ENCODE data around the gene ELOVL2. TPM values are rescaled to one million over a fixed set of nuclear protein-coding genes. Genes with fewer than 3 reads are reported as not detected.
"Not testable (repeated sequence)": the region's sequence is repeated elsewhere in the genome, so short reads cannot be mapped to it uniquely, and the experiment has no call there.

ELOVL2 gene
- polyA plus RNA-seq, 3 donors = 8.2 to 9.0 (median 8.5) TPM

DNA sequence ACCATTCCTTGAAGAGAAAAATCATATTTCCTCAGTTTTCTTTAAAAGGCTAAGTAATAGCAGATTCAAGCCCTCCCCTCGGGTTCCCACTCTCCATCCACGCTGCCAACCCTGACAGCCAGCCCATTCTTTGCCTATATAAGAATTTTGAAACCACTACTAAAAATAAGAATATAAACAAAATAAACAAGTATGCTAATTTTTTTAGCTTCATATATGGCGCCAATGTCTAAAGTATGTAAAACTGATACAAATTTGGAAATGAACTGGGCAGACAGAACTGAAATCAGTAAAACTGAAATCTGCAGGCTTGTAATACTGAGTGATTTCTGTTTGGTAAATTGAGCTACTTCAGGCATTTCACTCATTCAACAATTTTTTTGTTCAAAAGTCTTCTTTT is 19.0 kb downstream of the ELOVL2 start:
- DNase-seq (ENCODE audit: low read depth in 3 of 3, low spot score in 2 of 3) = no peak

DNA sequence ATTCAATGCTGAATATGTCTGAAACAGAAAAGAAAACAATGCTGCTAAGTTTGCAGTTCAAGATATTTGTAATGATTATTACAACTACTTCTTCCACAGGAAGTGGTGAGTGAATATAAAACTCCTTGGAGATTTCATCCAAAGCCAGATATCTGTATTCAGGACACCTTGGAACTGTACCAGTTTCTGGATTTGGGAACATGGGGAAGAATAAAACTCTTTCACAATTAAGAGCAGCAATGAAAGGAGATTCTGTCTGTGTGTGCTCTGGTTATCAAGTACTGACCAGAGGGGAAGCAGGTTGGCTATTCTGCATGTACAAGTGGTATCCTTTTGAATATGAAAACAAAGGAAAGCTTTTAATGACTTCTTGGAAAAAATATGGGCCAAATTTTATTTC is 21.1 kb downstream of the ELOVL2 start:
- DNase-seq (ENCODE audit: low read depth in 3 of 3, low spot score in 2 of 3) = no peak

DNA sequence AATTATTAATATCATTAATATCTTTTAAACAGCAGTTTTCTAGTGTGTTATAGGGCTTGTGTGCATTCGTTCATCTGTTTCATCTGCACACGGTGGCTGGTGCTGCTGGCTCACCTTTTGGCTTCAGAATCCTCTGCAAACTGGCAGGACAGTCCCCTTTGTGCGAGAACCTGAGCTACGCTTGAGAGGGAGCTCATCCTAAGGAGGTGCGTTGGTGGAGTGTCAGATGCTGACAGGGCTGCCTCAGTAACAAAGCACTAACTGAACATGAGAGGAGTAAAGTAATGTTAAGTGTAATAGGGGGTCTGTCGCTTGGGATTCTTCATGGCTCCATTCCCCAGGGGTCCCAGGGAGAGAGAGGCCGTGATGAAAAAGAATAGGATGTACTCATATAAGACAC is 22.4 kb downstream of the ELOVL2 start:
- DNase-seq (ENCODE audit: low read depth in 3 of 3, low spot score in 2 of 3) = no peak

DNA sequence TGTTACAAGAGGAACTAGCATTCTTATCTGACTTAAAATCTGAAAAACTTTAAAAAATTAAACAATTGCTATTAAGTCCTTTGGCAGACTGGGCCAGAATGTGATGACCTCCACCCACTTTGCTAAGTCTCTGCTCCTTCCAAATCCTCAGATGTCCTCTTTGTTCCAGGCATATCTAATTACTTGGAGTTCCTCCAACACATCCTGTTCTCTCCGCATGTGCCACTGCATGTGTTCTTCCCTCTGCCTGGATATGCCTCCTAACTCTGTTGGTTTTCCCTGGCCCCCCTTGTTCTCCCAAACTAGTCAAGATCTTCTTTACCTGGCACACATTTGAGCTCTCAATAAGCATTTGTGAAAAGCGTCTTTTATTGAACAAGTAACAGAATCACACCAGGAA is 23.1 kb downstream of the ELOVL2 start:
- no peak for DNase-seq (ENCODE audit: low read depth in 3 of 3, low spot score in 2 of 3)

DNA sequence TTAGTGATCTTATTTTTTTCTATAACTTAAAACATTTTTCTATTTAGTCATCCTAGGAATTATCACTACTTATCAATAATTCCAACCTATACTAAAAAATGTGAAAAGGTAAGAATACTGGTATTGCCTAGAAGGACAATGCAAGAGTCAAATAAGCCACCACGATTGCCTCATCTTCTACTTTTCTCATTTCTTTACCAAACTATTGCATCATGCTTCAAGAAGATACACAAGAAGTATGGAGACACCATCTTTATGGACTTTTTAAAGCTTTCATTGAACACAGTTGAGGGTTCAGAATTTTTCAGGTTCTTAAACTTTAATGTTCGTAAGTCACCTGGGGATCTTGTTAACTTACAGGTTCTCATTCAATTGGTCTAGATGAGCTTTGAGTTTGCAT is 25.9 kb downstream of the ELOVL2 start:
- DNase-seq (ENCODE audit: low read depth in 3 of 3, low spot score in 2 of 3) = no peak

DNA sequence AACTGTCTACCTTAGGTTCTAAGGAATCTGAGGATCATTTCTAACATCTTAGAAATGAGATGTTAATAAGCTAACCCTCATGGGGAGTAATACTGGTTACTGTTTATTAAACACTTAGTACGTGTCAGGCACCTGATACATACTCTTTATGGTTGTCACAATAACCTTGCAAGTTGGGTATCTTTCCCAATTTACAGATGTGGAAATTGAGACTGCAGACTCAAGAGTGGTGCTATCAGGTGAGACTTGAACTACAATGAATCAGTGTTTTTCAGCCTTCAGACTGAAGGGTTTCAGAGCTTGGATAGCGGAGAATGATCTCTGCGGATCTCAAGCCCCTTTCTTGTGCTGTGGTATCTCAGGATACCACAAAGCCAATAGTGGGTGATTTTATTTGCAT is 27.0 kb downstream of the ELOVL2 start:
- DNase-seq (ENCODE audit: low read depth in 3 of 3, low spot score in 2 of 3) = no peak

DNA sequence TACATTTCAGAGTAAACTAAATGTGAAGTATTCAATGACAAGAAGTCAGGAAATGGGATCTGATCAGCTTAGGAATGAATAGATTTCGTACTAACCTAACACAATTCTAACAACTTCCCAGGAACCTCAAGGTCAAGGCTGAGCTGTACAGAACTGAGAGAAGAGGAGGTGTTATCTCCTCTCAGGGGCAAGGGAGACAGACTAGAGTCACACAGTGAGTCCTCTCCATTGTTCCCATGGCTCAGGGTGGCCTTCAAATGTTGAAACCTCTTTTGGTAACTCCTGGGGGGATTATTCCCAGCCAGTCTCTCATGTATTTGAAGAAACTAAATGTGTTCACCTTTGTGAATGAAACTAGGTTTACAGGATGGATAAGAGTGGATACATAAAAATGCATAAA is 27.7 kb downstream of the ELOVL2 start:
- DNase-seq (ENCODE audit: low read depth in 3 of 3, low spot score in 2 of 3) = no peak

DNA sequence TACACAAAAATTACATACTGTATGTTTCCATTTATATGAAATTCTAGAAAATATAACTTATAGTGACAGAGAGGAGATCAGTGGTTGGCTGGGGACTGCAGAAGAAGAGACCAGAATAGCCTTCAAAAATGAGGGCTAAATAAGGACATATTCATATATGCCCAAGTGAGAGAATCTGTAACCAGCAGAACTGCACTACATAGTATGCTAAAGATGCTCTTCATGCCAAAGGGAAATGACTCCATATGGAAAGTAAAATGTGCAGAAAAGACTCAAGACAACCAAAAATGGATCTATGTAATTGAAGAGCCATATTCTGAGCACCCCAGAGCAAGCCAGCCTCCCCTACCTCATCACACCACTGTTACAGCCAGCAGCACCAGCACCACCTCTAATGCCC is 29.0 kb downstream of the ELOVL2 start:
- no peak for DNase-seq (ENCODE audit: low read depth in 3 of 3, low spot score in 2 of 3)

DNA sequence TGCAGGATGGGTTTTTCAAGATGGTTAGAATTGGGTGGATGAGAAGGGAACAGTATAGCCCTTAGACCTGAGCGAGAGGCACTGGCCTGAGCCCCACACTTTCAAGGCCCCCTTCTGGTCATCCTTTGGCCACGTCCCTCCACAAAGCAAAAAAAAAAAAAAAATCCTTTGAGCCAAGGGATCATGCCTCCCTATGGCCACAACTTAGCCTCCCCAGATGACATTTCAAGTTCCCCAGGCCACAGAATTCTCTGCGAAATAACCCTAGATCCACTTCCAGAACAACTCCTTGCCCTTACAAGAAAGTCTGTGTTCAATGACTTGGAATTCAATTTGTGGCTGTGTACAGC is 30.4 kb downstream of the ELOVL2 start:
- DNase-seq (ENCODE audit: low read depth in 3 of 3, low spot score in 2 of 3) = no peak

DNA sequence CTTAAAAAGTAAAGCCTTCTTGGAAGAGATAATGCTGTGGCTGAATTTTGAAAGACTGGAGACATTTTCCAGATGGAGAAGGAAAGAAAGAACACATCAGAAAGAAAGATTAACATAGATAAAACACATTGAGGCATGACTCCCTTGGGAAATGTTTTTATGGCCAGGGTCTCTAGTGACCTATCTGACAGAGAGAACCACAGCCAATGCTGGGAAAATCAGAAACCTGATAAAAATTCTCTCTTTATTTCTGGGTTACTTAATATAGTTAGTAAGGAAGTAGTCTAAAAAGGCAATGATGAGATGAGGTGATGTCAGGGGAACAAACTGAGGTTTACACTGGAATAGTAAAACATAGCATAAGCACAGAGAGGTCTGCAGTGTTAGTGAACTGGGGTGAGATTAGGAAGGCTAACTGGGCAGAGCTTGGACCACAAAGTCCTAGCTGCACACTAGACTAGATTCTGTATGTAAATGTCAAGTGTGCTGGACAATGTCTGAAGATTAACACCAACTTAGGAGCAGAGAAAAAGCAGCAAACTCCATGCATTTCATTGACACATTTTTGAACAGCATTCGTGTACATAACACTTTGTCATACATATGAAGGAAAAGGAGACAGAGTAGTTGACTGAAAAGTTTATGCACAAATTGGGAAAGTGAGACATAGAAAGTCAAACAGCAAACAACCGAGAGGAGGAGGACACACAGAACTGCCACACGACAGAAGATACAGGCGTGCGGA is 31.0 kb downstream of the ELOVL2 start:
- DNase-seq (ENCODE audit: low read depth in 3 of 3, low spot score in 2 of 3) = no peak

DNA sequence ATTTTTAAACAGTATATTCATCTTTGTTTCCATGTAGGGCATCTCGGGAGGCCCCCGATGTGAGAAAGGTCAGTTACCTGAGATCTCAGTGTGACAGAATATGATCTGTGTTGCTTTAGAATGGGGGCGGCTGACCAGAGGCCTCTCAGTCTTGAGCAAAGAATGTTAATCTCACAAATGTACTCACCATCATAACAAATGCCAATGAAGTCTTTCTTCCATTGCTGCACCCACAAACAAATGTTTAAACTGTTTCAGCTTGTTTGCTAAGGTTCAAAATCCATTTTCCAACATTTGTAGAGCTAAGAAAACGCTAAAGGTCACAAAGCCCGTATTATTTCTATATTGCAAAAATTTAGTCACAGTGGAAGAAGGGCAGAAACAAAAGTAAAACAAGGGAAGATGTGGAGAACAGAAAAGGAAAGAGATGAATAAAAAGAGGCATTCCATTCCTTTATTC is 31.8 kb downstream of the ELOVL2 start:
- DNase-seq (ENCODE audit: low read depth in 3 of 3, low spot score in 2 of 3) = no peak

DNA sequence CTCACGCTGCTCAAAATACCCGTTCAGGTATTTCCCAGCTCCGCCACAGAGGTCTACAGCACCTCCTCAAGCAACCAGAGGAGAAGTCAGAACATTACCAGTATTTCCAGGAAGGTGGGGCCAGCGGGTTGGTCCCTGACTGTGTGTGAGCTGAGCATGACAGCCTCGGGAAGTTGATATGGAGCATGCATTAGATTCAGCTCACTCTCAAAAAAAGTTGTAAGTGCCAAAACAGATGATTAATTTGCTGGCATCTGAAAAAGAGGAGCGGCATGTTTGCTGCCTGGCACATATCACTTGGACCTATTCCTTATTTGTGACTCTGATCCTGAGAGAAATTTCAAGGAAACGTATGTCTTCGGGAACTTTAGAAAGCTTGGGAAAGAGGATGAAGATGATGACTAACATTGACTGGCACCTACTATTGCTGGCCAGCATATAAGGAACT is 32.3 kb downstream of the ELOVL2 start:
- peak in 1 of 3 donors; percentile 30 for DNase-seq (ENCODE audit: low read depth in 3 of 3, low spot score in 2 of 3)

DNA sequence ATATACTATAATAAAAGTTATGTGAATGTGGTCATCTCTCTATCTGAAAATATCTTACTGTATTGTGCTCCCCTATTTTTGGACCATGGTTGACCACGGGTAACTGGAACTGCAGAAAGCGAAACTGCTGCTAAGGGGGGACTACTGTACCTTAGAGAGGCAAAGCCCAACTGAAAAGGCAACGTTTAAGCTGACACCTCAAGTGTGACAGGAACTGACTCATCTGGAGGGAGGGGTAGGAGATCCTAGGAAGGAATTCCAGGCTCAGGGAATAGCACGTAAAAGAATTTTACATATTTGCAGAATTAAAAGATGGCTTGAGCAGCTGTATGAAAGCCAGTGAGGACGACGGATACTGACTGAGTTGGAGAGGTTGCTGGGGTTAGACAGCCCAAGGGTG is 34.8 kb downstream of the ELOVL2 start:
- DNase-seq (ENCODE audit: low read depth in 3 of 3, low spot score in 2 of 3) = no peak

DNA sequence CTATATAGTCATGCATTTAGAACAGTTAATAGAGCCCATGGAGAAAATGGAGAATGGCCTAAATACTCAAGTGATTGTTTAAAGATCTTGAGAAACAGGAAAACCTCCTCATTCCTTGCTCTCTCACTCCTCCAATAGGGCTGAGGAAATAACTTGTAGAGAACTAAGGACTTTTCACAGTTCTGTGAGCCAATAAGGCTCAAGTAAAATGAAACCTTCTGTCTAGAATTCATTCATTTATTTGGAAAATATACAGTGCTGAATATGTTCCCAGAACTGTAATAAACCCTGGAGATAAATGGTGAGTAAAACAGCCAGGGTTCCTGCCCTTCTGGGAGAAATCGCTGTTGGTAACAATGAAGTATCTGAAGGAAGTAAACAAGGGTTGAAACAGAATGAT is 35.3 kb downstream of the ELOVL2 start:
- no peak for DNase-seq (ENCODE audit: low read depth in 3 of 3, low spot score in 2 of 3)

DNA sequence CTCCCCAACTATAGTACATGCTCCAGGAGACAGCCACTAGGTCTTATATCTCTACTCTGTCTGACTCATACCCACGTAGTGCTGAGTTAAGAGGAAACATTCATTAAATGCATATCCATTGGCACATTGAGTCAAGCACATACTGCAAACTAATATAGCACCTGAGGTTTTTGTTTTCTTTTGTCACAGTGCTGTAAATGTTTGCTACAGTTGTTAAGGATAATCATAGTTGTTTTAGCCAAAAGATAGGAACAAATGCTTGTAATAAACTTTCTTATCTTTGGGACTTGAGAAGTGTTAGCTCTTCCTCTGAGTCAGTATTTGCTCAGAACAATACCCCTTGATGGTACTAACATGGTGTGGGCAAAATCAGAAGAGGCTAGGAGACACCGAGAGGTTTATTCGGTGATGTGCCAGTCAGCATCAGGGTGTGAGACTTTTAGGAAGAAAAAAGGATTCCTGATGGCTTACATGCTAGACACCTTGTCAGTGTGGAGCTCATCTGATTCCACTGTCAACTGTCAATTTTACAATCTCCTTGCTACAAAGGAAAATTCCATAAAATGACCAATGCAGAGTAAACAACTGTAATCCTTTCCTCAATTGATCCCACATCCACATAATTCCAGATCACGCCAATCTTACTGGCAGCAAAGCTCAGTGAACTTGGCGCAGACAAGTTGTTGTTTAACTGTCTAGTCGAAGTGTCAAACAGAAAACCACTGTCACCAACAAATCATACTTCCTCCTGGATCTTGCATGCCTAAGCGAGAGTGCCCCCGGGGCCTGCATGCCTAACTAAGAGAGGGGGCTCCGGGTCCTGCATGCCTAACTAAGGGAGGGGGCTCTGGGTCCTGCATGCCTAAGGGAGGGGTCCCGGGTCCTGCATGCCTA is 36.1 kb downstream of the ELOVL2 start:
- DNase-seq (ENCODE audit: low read depth in 3 of 3, low spot score in 2 of 3) = no peak

DNA sequence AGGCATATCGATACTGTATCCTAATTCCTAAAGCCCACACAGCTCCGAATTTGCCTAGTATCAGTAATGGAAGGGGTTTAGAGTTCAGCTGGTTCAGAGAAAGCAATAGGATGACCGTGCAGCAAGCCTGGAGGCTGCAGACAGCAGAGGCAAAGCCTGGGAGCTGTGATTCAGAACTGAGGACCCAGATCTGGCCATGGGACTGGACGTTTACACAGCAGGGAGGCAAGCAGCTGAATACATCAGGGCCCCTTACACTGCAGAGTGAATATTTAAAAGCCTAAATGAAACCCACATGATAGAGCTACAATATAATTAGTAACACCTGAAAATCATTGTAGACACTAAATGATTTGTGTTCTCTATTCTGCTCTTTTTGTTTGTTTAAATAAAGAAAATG is 38.0 kb downstream of the ELOVL2 start:
- no peak for DNase-seq (ENCODE audit: low read depth in 3 of 3, low spot score in 2 of 3)

DNA sequence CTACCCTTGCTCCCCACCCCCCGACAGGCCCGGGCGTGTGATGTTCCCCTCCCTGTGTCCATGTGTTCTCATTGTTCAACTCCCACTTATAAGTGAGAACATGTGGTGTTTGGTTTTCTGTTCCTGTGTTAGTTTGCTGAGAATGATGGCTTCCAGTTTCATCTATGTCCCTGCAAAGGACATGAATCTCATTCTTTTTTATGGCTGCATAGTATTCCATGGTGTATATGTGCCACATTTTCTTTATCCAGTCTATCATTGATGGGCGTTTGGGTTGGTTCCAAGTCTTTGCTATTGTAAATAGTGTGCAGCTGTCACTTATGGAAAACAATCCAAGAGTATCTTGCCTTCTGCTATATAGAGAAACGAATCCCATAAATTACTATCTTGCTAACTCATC is 40.8 kb downstream of the ELOVL2 start:
- not testable (repeated sequence) for DNase-seq (ENCODE audit: low read depth in 3 of 3, low spot score in 2 of 3)

DNA sequence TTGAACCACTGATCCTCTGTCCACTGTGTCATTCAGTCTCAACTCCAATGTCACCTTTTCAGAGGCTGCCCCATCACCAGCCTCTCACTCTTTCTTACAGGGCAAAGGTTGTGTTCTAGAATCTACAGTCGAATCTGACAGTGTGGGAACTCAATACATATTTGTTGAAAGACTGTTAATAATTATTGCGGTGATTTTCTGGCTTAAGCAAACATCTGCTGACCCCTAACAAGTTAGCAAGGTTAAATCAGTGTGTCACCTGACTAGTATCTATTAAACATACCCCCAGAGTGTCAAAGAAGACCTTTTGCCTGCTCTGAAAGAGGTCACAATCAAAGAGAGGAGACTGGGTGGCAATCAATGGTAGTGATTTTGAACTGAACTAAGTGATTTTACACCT is 41.9 kb downstream of the ELOVL2 start:
- DNase-seq (ENCODE audit: low read depth in 3 of 3, low spot score in 2 of 3) = no peak

DNA sequence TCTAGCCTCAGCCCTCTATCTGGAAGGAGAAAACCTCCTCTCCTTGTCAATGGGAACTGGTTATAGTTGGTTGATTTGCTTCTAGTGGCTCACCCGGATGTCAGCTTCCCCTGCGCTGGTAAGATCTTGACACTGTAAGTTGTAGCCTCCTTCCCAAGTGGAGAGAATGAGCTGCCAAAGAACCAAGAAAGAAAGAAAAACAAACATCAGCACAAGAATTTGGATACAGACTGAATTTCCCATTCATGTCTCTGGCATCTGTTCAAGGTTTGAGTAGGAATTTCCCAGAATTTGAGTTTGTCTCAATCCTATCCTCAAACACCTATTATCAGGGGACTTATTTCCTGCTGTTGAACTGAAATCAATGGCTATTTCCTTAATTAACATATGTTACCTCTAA is 44.1 kb downstream of the ELOVL2 start:
- DNase-seq (ENCODE audit: low read depth in 3 of 3, low spot score in 2 of 3) = no peak

DNA sequence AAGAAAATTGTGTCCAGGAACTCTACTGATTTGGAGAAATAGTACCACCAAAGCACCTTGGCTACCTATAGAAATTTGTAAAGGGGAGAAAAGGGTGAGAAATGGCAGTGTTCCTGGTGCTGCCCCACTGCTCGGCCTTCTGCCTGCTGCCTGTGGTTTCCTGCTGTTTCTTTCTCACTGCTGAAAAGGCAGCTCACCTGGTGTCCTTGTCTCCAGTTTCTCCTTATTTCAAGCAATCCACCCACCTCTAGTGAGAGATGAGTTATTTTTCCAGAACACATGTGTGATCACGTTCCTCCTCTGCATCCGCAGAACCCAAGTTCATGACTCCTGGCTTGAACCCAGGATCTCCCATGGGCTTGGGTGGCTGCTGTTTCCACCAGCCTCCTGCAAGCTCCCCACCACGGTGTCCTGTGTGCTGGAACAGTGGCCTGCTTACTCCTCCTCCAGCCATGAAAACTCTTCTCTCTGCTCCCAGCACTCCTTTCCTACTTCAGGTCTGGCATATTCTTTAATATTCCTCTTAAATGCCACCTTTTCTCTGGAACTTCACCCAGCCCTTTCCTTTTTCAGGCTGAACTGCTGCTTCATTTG is 48.9 kb downstream of the ELOVL2 start:
- DNase-seq (ENCODE audit: low read depth in 3 of 3, low spot score in 2 of 3) = no peak

DNA sequence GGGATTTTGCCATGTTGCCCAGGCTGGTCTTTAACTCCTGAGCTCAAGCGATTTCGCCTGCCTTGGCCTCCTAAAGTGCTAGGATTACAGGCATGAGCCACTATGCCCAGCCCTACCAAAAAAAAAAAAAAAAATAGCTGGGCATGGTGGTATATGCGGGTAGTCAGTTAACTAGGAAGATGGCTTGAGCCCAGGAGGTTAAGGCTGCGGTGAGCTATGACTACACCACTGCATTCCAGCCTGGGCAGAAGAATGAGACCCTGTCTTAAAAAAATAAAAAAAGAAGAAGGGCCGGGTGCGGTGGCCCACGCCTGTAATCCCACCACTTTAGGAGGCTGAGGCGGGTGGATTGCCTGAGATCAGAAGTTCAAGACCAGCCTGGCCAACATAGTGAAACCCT is 50.2 kb downstream of the ELOVL2 start:
- DNase-seq (ENCODE audit: low read depth in 3 of 3, low spot score in 2 of 3) = no peak

DNA sequence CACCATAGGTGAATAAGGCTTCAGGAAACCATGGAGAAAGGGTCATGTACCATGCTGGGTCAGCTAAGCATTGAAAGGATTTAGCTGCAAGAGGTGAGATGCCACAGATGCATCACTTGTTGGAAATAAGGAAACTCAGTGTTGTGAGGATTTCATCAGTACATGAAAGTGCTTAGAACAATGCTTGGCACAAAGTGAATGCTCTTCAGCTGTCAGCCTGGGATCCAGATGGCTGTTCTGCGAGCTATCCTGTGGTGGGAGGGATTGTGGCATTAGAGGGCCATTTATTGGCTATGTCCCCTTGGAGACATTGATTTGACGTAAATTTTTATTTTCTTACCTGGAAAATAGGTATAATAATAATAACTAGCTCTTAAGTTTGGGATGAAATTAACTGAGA is 53.0 kb downstream of the ELOVL2 start:
- no peak for DNase-seq (ENCODE audit: low read depth in 3 of 3, low spot score in 2 of 3)
